Left ventricle myocardium inferior (tissue), 1 donor: ENCODE measurements around the gene PRKCE. TPM values are rescaled to one million over a fixed set of nuclear protein-coding genes. Genes with fewer than 3 reads are reported as not detected.

ENCODE experiments used
- DNase-seq: peaks from one replicate; pipeline ENCODE4 v3.0.0-alpha.2; 2020
- H3K27ac ChIP-seq: fragments of 200-600 bp; replicated peaks from 2 replicates; pipeline ENCODE4 v1.8.0; 2021
- H3K27me3 ChIP-seq: fragments of 200-600 bp; 2 replicates; pipeline ENCODE4 v1.8.0; 2021; ENCODE audit warnings: low read depth
- H3K36me3 ChIP-seq: fragments of 200-600 bp; 2 replicates; pipeline ENCODE4 v1.8.0; 2021
- H3K4me1 ChIP-seq: fragments of 200-600 bp; 2 replicates; pipeline ENCODE4 v1.8.0; 2021
- H3K4me3 ChIP-seq: fragments of 200-600 bp; 2 replicates; pipeline ENCODE4 v1.8.0; 2021; ENCODE audit warnings: mild to moderate bottlenecking, moderate library complexity
- H3K9me3 ChIP-seq: fragments of 200-600 bp; replicated peaks from 2 replicates; pipeline ENCODE4 v1.8.0; 2021
- intact Hi-C: fragments of 100-400 bp; cut with micrococcal nuclease; formaldehyde crosslinking; loops from one replicate; pipeline ENCODE4 v1.11.0; 2022
- total RNA-seq: library from RNA; stranded (reverse); fragmentation: NEBNext Ultra II Directional; extraction: Animal tissue kit (Norgen Biotek cat#: 25700); gene quantifications from one replicate; pipeline ENCODE4 v1.2.1, GENCODE V29; 2021
- TF ChIP-seq, protein P1 (sequence below): fragments of 200-600 bp; IDR thresholded peaks from 2 replicates; pipeline ENCODE4 v1.8.0; 2021; ENCODE audit warnings: antibody characterized with exemption, mild to moderate bottlenecking, borderline replicate concordance
- donor health status: DM: no; HTN: yes; CAD: no; lungs with severe emphysema.

PRKCE gene
- total RNA-seq, 1 donor from 2014 or later = 14.7 TPM

DNA sequence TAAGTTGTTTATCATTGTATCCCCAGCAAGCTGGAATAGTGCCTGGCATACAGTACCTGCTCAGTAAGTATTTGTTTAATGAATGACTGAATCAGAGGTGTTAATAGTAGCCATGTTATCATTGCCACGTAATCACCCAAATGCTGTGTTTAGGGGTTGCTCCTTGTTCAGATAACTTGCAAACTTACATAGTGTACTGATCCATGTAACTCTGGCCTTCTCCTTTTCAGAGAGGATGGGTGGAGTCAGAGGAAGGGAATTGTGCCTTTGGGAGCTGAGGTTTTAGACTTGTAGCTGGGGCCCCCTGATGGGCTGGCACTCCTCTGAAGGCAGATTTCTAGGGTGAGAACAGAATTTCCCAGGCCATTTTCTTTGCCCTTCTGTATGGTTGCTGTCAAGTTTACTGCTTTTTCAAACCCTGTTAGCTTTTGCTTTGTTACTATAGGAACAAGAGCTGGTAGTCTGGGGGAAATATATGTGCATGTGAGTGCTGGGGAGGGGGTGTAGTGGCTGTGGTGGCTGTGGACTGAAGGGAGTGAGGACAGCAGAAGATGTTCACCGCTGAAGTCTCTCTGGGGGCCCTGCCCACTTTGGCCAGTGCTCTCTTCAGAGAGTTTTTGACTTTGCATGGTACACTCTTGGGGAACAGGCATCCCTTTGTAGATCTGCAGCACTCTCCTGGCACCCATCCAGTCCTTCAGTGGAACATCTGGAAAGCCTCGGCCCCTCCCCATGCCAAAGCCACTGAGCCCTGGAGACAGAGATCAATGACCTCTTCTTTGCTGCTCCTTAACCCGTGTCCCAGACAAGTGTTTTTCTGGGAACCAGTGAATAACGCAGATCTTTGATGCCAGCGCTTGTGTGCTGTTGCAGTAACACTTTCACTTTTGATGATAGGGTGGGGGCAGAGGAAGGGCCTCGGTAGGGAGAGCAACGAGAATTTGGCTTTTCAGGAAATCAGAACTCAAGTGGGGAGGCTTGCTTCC, 209.0 kb downstream of the PRKCE start:
- Histone ChIP-seq H3K4me3 (peak overlapping the region; percentile 55), H3K4me1 (peaks cover 52% of the 10 kb centered on the region), H3K36me3 (no peaks in the 10 kb centered on the region), H3K27ac (peak overlapping the region; percentile 74), H3K9me3 (no peaks in the 10 kb centered on the region), H3K27me3 (no peaks in the 10 kb centered on the region)
- intact Hi-C loops = no loop called here
- TF ChIP-seq, protein P1, sequence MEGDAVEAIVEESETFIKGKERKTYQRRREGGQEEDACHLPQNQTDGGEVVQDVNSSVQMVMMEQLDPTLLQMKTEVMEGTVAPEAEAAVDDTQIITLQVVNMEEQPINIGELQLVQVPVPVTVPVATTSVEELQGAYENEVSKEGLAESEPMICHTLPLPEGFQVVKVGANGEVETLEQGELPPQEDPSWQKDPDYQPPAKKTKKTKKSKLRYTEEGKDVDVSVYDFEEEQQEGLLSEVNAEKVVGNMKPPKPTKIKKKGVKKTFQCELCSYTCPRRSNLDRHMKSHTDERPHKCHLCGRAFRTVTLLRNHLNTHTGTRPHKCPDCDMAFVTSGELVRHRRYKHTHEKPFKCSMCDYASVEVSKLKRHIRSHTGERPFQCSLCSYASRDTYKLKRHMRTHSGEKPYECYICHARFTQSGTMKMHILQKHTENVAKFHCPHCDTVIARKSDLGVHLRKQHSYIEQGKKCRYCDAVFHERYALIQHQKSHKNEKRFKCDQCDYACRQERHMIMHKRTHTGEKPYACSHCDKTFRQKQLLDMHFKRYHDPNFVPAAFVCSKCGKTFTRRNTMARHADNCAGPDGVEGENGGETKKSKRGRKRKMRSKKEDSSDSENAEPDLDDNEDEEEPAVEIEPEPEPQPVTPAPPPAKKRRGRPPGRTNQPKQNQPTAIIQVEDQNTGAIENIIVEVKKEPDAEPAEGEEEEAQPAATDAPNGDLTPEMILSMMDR = peak; percentile 20
- DNase-seq = peak; percentile 51

- H3K4me3 ChIP-seq = no peak overlapping the region
- no peaks in the 10 kb centered on the region for H3K36me3 ChIP-seq
- TF ChIP-seq, protein P1 = no peak
- intact Hi-C loops = no loop called here
- H3K27me3 ChIP-seq = no peaks in the 10 kb centered on the region
- no peak for DNase-seq
- peaks cover 29% of the 10 kb centered on the region for H3K4me1 ChIP-seq
- H3K27ac ChIP-seq = no peak overlapping the region
- H3K9me3 ChIP-seq = no peaks in the 10 kb centered on the region
Observed at GRCh38 chr2:45862843-45863242, 211.4 kb downstream of the PRKCE start.

GRCh38 chr2:45864121-45864520, 212.6 kb downstream of the PRKCE start:
- TF ChIP-seq, protein P1 = no peak
- Histone ChIP-seq H3K27me3 (no peaks in the 10 kb centered on the region), H3K27ac (no peak overlapping the region), H3K9me3 (no peaks in the 10 kb centered on the region), H3K36me3 (no peaks in the 10 kb centered on the region), H3K4me3 (no peak overlapping the region), H3K4me1 (peaks cover 23% of the 10 kb centered on the region)
- no peak for DNase-seq
- intact Hi-C loops = no loop called here

GRCh38 chr2:45867349-45867748, 215.9 kb downstream of the PRKCE start:
- H3K9me3 ChIP-seq = no peaks in the 10 kb centered on the region
- H3K4me1 ChIP-seq = peaks cover 15% of the 10 kb centered on the region
- TF ChIP-seq, protein P1 = no peak

DNA sequence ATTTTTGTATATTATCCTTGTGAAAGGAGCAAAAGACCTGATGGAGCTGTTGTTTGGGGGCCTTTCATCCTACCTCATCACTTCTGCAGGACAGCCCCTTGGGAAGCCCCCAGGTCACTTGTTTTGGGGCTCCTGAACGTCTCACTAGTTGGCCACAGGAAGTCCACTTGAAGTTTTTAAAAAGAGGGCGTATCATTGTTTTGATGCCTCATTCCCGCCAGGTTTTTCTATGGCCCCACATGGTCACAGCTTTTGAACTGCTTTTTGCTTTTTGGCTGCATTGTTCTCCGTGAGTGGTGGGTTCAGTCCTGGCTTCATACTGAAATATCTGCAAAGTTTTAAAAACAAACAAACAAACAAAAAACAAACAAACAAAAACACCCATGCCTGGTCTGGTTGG, 216.3 kb downstream of the PRKCE start:
- H3K9me3 ChIP-seq = no peaks in the 10 kb centered on the region
- no peaks in the 10 kb centered on the region for H3K27me3 ChIP-seq
- TF ChIP-seq, protein P1 = no peak
- H3K4me1 ChIP-seq = peaks cover 19% of the 10 kb centered on the region
- no peaks in the 10 kb centered on the region for H3K36me3 ChIP-seq
- no peak overlapping the region for H3K4me3 ChIP-seq
- no peak for DNase-seq
- no peak overlapping the region for H3K27ac ChIP-seq
- intact Hi-C loops = no loop called here

More at GRCh38 chr2:45867349-45867748, 215.9 kb downstream of the PRKCE start:
- DNase-seq = no peak
- Histone ChIP-seq H3K4me3 (no peak overlapping the region), H3K27me3 (no peaks in the 10 kb centered on the region), H3K36me3 (no peaks in the 10 kb centered on the region), H3K27ac (no peak overlapping the region)
- intact Hi-C loops = no loop called here
